Heart left ventricle (tissue), 16 donors: ENCODE data around the gene ACAD10. TPM values are rescaled to one million over a fixed set of nuclear protein-coding genes. Genes with fewer than 3 reads are reported as not detected.

Source experiments
- ATAC-seq, 4 donors: fragments of 200-7000 bp; cut with Tn5 transposase; one replicate each; pipeline ENCODE4 v1.9.1; 2020 to 2022; ENCODE audit warnings: moderate library complexity in 4 of 4, mild to moderate bottlenecking in 3 of 4, moderate number of reproducible peaks in 1 of 4
- DNase-seq, 5 donors: peaks; one replicate each; pipeline ENCODE4 v3.0.0-alpha.2; 2020
- H3K27ac ChIP-seq, 12 donors: fragments of 200-600 bp; sonication (generic) in 4 of 12; one replicate each; pipeline versions ENCODE4 v1.5.0 to v1.8.0; 2016 to 2022; ENCODE audit warnings: mild to moderate bottlenecking in 2 of 12
- H3K27me3 ChIP-seq, 9 donors: fragments of 200-600 bp; sonication (generic) in 2 of 9; one replicate each; pipeline versions ENCODE4 v1.5.1 to v1.8.0; 2016 to 2022; ENCODE audit warnings: mild to moderate bottlenecking in 3 of 9
- H3K36me3 ChIP-seq, 9 donors: fragments of 200-600 bp; sonication (generic) in 2 of 9; one replicate each; pipeline versions ENCODE4 v1.5.0 to v1.8.0; 2018 to 2022; ENCODE audit warnings: mild to moderate bottlenecking in 2 of 9
- H3K4me1 ChIP-seq, 12 donors: fragments of 200-600 bp; sonication (generic) in 4 of 12; one replicate each; pipeline versions ENCODE4 v1.5.0 to v1.8.0; 2016 to 2022; ENCODE audit warnings: mild to moderate bottlenecking in 3 of 12
- H3K4me3 ChIP-seq, 12 donors: fragments of 200-600 bp; sonication (generic) in 4 of 12; one replicate each; pipeline versions ENCODE4 v1.5.0 to v1.8.0; 2017 to 2022; ENCODE audit warnings: mild to moderate bottlenecking in 9 of 12, moderate library complexity in 4 of 12
- H3K9me3 ChIP-seq, 12 donors: fragments of 200-600 bp; sonication (generic) in 4 of 12; one replicate each; pipeline versions ENCODE4 v1.5.0 to v1.8.0; 2016 to 2022; ENCODE audit warnings: mild to moderate bottlenecking in 1 of 12
- POLR2A ChIP-seq, 2 donors: fragments of 450-650 bp; IDR thresholded peaks; one replicate each; pipeline ENCODE4 v1.6.1; 2017; ENCODE audit warnings: antibody characterized with exemption in 2 of 2, mild to moderate bottlenecking in 2 of 2, moderate library complexity in 2 of 2
- WGBS, 4 donors: extraction: QIAGEN DNeasy Blood & Tissue Kit in 2 of 4; methylation state at CpG; one replicate each; pipeline versions ENCODE4 v1.1.5 to v1.1.7; 2013 to 2018; 5-methylcytosine and 5-hydroxymethylcytosine counted together
- intact Hi-C, 10 donors: fragments of 100-400 bp; cut with DNase I; formaldehyde crosslinking; loops; one replicate each; pipeline versions ENCODE4 v1.11.1 to v1.14.2; 2022
- polyA plus RNA-seq, 2 donors: library from polyadenylated mRNA; stranded (reverse); fragments of 200-250 nt; gene quantifications; one replicate each; pipeline ENCODE4 v1.2.3, GENCODE V29; 2013
- total RNA-seq, 9 donors: library from RNA; depleted of rRNA in 2 of 9; stranded (reverse); fragments of >200 nt in 2 of 9; fragmentation: NEBNext Ultra II Directional in 3 of 9; extraction: Animal tissue kit (Norgen Biotek cat#: 25700) in 3 of 9; gene quantifications; one replicate each; pipeline versions ENCODE4 v1.1.0 to v1.2.4, GENCODE V29; 2016 to 2023
- TF ChIP-seq, protein P1 (sequence below), 12 donors: fragments of 200-600 bp; sonication (generic) in 4 of 12; IDR thresholded peaks; one replicate each; pipeline versions ENCODE4 v1.5.0 to v1.8.0; 2018 to 2022; ENCODE audit warnings: antibody characterized with exemption in 12 of 12, mild to moderate bottlenecking in 5 of 12
- donor health status: ischemic (EF 13 %, LVEDD 7.1; RV severe dilation, severe dysfunction).
- donor health status: healthy with polysubstance abuse.
- donor health status: DM: no; HTN: yes; CAD: no.
- donor health status: DM: no; HTN: no; CAD: no.
- donor health status: ischemic (EF 25% LVEDD 6.9; RV normal size, moderate dysfunction).
- donor health status: ischemic (EF 25% LVEDD 5.7; RV mildly dilated, moderate dysfunction).
- donor health status: healthy.
- donor health status: DM: yes; HTN: yes; CAD: no.
- donor health status: ischemic (EF 35%, LVEDD 5.7; RV mildly dilated, moderate dysfunction).
- donor health status: nonischemic (EF 11% LVEDD 7.7; RV severe dilation, severe dysfunction).
- donor health status: DM: yes; HTN: yes; CAD: no.
- donor health status: PGD.
- donor health status: ischemic (EF 29% LVEDD 5.4; RV normal size, mild dysfunction).
- donor health status: nonischemic (EF 23%, LVEDD 6.1; RV moderate dilation, normal function).

The ACAD10 gene
- total and polyA plus RNA-seq, 11 donors: 10.7 to 46.0 (median 27.8) TPM

DNA sequence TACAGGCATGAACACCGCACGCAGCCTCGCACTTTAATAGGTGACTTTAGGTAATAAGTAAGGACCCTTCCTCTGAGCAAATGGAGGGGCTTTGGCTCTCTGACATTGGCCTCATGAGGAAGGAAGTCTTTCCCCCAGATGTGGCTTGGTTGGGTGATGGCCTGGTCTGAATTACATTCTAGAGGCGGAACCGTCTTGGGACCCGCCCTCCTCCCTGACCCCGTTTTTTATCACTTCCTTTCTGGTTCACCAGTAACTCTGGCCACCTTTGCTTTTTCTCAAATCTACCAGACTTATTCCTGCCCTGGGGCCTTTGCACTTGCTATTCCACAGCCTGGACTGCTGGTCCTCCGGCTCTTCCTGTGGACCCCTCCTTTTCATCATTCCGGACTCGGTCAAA lies 94.3 kb downstream of the ACAD10 start:
- 90 to 95% (median 92%) methylated on average over 10 of the region's 10 CpGs for WGBS, 4 donors
- TF ChIP-seq POLR2A (IDR thresholded peaks at IDR 0.05): no peak
- TF ChIP-seq, protein P1, sequence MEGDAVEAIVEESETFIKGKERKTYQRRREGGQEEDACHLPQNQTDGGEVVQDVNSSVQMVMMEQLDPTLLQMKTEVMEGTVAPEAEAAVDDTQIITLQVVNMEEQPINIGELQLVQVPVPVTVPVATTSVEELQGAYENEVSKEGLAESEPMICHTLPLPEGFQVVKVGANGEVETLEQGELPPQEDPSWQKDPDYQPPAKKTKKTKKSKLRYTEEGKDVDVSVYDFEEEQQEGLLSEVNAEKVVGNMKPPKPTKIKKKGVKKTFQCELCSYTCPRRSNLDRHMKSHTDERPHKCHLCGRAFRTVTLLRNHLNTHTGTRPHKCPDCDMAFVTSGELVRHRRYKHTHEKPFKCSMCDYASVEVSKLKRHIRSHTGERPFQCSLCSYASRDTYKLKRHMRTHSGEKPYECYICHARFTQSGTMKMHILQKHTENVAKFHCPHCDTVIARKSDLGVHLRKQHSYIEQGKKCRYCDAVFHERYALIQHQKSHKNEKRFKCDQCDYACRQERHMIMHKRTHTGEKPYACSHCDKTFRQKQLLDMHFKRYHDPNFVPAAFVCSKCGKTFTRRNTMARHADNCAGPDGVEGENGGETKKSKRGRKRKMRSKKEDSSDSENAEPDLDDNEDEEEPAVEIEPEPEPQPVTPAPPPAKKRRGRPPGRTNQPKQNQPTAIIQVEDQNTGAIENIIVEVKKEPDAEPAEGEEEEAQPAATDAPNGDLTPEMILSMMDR (IDR thresholded peaks at IDR 0.05): no peak
- H3K9me3 ChIP-seq: peaks cover 0 to 7% (median 0%) of the 10 kb centered on the region in 12 donors

GRCh38 chr12:111780615-111781014 lies 94.8 kb downstream of the ACAD10 start:
- ATAC-seq: no peak
- no peak overlapping the region for H3K27ac ChIP-seq
- WGBS, 4 donors: 96 to 99% (median 98%) methylated on average over 5 of the region's 5 CpGs
- DNase-seq: no peak
- peaks cover 6 to 33% (median 16%) of the 10 kb centered on the region in 12 donors for H3K4me1 ChIP-seq
- H3K9me3 ChIP-seq: peaks cover 0 to 7% (median 0%) of the 10 kb centered on the region in 12 donors
- H3K4me3 ChIP-seq: no peak overlapping the region
- intact Hi-C loops: no loop called here
- TF ChIP-seq, protein P1 (IDR thresholded peaks at IDR 0.05): no peak
- no peak for TF ChIP-seq POLR2A (IDR thresholded peaks at IDR 0.05)
- peaks cover 0 to 45% (median 39%) of the 10 kb centered on the region in 9 donors for H3K36me3 ChIP-seq
- no peaks in the 10 kb centered on the region for H3K27me3 ChIP-seq

More for the DNA sequence above, 94.3 kb downstream of the ACAD10 start:
- no peak for DNase-seq
- ATAC-seq: no peak
- Histone ChIP-seq H3K4me1 (peaks cover 9 to 38% (median 20%) of the 10 kb centered on the region in 12 donors), H3K27me3 (no peaks in the 10 kb centered on the region), H3K4me3 (no peak overlapping the region), H3K36me3 (peaks cover 0 to 40% (median 34%) of the 10 kb centered on the region in 9 donors), H3K27ac (no peak overlapping the region)
- intact Hi-C loops: no loop called here

GRCh38 chr12:111781085-111781658 lies 95.3 kb downstream of the ACAD10 start:
- H3K4me1 ChIP-seq: peaks cover 2 to 28% (median 10%) of the 10 kb centered on the region in 12 donors
- WGBS, 4 donors: 89 to 100% (median 97%) methylated on average over 2 of the region's 2 CpGs
- ATAC-seq: no peak
- H3K9me3 ChIP-seq: peaks cover 0 to 7% (median 0%) of the 10 kb centered on the region in 12 donors
- intact Hi-C loops: no loop called here
- peaks cover 0 to 50% (median 42%) of the 10 kb centered on the region in 9 donors for H3K36me3 ChIP-seq
- TF ChIP-seq, protein P1 (IDR thresholded peaks at IDR 0.05): no peak
- no peak for TF ChIP-seq POLR2A (IDR thresholded peaks at IDR 0.05)
- H3K27me3 ChIP-seq: no peaks in the 10 kb centered on the region
- H3K4me3 ChIP-seq: no peak overlapping the region
- H3K27ac ChIP-seq: no peak overlapping the region
- DNase-seq: no peak

DNA sequence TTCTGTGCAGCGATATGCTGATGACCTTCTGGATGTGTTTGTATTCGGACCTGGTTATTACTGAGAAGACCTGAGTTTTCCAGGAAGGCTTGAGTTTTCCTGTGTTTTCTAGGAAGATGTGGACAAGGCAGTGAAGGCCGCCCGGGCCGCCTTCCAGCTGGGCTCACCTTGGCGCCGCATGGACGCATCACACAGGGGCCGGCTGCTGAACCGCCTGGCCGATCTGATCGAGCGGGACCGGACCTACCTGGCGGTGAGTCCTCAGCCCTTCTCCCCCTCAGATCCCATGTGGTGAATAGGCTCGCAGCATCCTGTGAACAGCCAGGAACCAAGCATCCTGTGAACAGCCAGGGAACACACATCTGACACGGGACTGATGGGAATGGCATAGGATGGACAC lies 97.2 kb downstream of the ACAD10 start:
- intact Hi-C loops: no loop called here
- TF ChIP-seq, protein P1 (IDR thresholded peaks at IDR 0.05): no peak
- no peak for TF ChIP-seq POLR2A (IDR thresholded peaks at IDR 0.05)
- H3K36me3 ChIP-seq: peaks cover 0 to 69% (median 56%) of the 10 kb centered on the region in 9 donors

More for the DNA sequence above, 97.2 kb downstream of the ACAD10 start:
- DNase-seq (no peak), ATAC-seq (no peak)
- Histone ChIP-seq H3K4me3 (no peak overlapping the region), H3K9me3 (peaks cover 0 to 7% (median 0%) of the 10 kb centered on the region in 12 donors), H3K27me3 (no peaks in the 10 kb centered on the region), H3K4me1 (peaks cover 0 to 11% (median 0%) of the 10 kb centered on the region in 12 donors), H3K27ac (no peak overlapping the region)
- 96% methylated on average over 17 of the region's 17 CpGs for WGBS, 4 donors
